B cell (primary cell): ENCODE data around the gene DOP1B.

Source experiments
- CTCF ChIP-seq: fragments of 200-600 bp; IDR thresholded peaks from one replicate; pipeline ENCODE4 v1.8.0; 2022; ENCODE audit warnings: antibody characterized with exemption, mild to moderate bottlenecking
- EZH2 ChIP-seq: IDR thresholded peaks from 2 replicates; pipeline ENCODE4 v1.6.1; 2012; ENCODE audit warnings: borderline replicate concordance, low read depth, mild to moderate bottlenecking, moderate library complexity, low read length; ENCODE audit not compliant: insufficient read depth, poor library complexity, severe bottlenecking

GRCh38 chr21:36174780-36175179, 18.2 kb downstream of the DOP1B start:
- no peak for TF ChIP-seq CTCF
- TF ChIP-seq EZH2 = no peak
